Neural cell (in vitro differentiated cells): Measurements from ENCODE around the gene ENG.

Experiments used
- EP300 ChIP-seq: fragments of 450-650 bp; conservative IDR thresholded peaks from 2 replicates; pipeline ENCODE4 v1.6.1; 2014; ENCODE audit warnings: antibody characterized with exemption, mild to moderate bottlenecking, moderate library complexity; ENCODE audit not compliant: poor library complexity, severe bottlenecking
- TF ChIP-seq, protein P1 (sequence below): fragments of 450-650 bp; IDR thresholded peaks from 2 replicates; pipeline ENCODE4 v1.5.1; 2014; ENCODE audit warnings: antibody characterized with exemption, mild to moderate bottlenecking, moderate library complexity; ENCODE audit not compliant: poor library complexity, severe bottlenecking

- TF ChIP-seq, protein P1, sequence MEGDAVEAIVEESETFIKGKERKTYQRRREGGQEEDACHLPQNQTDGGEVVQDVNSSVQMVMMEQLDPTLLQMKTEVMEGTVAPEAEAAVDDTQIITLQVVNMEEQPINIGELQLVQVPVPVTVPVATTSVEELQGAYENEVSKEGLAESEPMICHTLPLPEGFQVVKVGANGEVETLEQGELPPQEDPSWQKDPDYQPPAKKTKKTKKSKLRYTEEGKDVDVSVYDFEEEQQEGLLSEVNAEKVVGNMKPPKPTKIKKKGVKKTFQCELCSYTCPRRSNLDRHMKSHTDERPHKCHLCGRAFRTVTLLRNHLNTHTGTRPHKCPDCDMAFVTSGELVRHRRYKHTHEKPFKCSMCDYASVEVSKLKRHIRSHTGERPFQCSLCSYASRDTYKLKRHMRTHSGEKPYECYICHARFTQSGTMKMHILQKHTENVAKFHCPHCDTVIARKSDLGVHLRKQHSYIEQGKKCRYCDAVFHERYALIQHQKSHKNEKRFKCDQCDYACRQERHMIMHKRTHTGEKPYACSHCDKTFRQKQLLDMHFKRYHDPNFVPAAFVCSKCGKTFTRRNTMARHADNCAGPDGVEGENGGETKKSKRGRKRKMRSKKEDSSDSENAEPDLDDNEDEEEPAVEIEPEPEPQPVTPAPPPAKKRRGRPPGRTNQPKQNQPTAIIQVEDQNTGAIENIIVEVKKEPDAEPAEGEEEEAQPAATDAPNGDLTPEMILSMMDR: no peak
- no peak for TF ChIP-seq EP300
Observed at GRCh38 chr9:127837346-127837745, 17.1 kb downstream of the ENG start.
